Measurements from ENCODE around the gene MUSTN1. TPM values are rescaled to one million over a fixed set of nuclear protein-coding genes. Genes with fewer than 3 reads are reported as not detected.

The MUSTN1 gene
- total and polyA plus RNA-seq, 2 donors (not counting 3 experiments of a cell fraction or from before 2014, with no cell fraction given), result 1.1 to 2.2 TPM

DNA sequence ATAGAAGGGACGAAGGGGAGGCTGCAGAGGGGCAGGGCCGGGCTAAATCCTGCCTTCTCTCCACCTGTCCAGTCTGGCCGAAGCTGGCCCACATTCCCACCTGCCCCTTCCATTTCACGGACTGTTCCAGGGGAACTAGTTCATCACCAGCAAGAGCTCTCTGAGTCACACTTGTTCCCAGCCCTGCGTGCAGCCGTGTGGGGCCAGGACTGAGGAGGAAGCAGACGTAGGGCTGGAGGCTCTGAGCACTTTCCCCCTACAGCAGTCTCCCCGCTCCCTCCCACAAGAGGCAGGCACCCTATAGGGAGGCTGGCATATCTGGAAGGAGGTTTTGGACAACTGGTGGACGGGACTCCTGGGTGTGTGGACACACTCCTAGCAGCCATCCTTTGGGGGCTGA lies 7.4 kb downstream of the MUSTN1 start:
- FAIRE-seq (no peak), DNase-seq (ENCODE audit: low read depth, low spot score) (no peak)
- dilution Hi-C loops (cut with MboI; ENCODE audit: extremely low pct_ligation_motif_present, low sequenced_read_pairs) (no loop called here), intact Hi-C loops (cut with micrococcal nuclease) (no loop called here)
- Histone ChIP-seq H3K4me3 (replicated peaks in 1 of 3; ENCODE audit: insufficient read depth in 1 of 3, low read depth in 1 of 3, low read length in 3 of 3) (no peak overlapping the region), H2AFZ (ENCODE audit: low read depth, low read length) (no peak overlapping the region), H3K9me3 (replicated peaks; ENCODE audit: control insufficient read depth, insufficient read depth, low read length) (no peaks in the 10 kb centered on the region), H3K4me2 (ENCODE audit: insufficient read depth, low read length) (no peak overlapping the region), H3K27me3 (ENCODE audit: control insufficient read depth in 2 of 2, insufficient read depth in 2 of 2, low read length in 2 of 2) (no peaks in the 10 kb centered on the region), H3K4me1 (ENCODE audit: control insufficient read depth, extremely low read depth, insufficient read depth, low read length) (peaks cover 6% of the 10 kb centered on the region), H3K79me2 (ENCODE audit: control insufficient read depth, insufficient read depth, low read length) (no peaks in the 10 kb centered on the region), H3K9ac (replicated peaks; ENCODE audit: extremely low read depth, insufficient read depth, low read length) (no peak overlapping the region), H3K36me3 (ENCODE audit: control insufficient read depth in 2 of 2, extremely low read depth in 1 of 2, insufficient read depth in 2 of 2, low read length in 2 of 2) (no peaks in the 10 kb centered on the region), H3K9me1 (replicated peaks; ENCODE audit: control insufficient read depth, extremely low read depth, insufficient read depth, low read length) (no peaks in the 10 kb centered on the region), H4K20me1 (replicated peaks; ENCODE audit: control insufficient read depth, extremely low read depth, insufficient read depth, low read length) (no peaks in the 10 kb centered on the region), H3K27ac (ENCODE audit: insufficient read depth, low read depth, low read length) (no peak overlapping the region)
- no TSS peak for BruUV-seq (replicated peaks)
- ChIA-PET POLR2A (no interaction called here), CTCF (interaction anchor here (2.9 kb wide), 1 partner anchor 12 kb away, joined by 11 read pairs; no protein-coding TSS in a partner anchor)
- TF ChIP-seq MYC (IDR thresholded peaks at IDR 0.05; ENCODE audit: low read depth, low read length) (no peak), FOS (IDR thresholded peaks at IDR 0.05; ENCODE audit: borderline replicate concordance, insufficient read depth, low read length) (no peak), GATA2 (IDR thresholded peaks at IDR 0.05; ENCODE audit: insufficient read depth, insufficient read length, low read depth, low read length) (no peak), JUN (IDR thresholded peaks at IDR 0.05; ENCODE audit: borderline replicate concordance, insufficient read depth, insufficient read length, low read depth) (no peak), POLR2AphosphoS5 (IDR thresholded peaks at IDR 0.05; ENCODE audit: insufficient read depth, low read depth, low read length) (no peak), EZH2 (IDR thresholded peaks at IDR 0.05; ENCODE audit: borderline replicate concordance, low read depth, low read length, severe bottlenecking) (no peak), POLR2A (IDR thresholded peaks at IDR 0.05; ENCODE audit: low read depth, low read length) (no peak)
- TF ChIP-seq, protein P1, sequence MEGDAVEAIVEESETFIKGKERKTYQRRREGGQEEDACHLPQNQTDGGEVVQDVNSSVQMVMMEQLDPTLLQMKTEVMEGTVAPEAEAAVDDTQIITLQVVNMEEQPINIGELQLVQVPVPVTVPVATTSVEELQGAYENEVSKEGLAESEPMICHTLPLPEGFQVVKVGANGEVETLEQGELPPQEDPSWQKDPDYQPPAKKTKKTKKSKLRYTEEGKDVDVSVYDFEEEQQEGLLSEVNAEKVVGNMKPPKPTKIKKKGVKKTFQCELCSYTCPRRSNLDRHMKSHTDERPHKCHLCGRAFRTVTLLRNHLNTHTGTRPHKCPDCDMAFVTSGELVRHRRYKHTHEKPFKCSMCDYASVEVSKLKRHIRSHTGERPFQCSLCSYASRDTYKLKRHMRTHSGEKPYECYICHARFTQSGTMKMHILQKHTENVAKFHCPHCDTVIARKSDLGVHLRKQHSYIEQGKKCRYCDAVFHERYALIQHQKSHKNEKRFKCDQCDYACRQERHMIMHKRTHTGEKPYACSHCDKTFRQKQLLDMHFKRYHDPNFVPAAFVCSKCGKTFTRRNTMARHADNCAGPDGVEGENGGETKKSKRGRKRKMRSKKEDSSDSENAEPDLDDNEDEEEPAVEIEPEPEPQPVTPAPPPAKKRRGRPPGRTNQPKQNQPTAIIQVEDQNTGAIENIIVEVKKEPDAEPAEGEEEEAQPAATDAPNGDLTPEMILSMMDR (IDR thresholded peaks at IDR 0.05; ENCODE audit: extremely low read depth in 1 of 2, insufficient read depth in 1 of 2, low read depth in 1 of 2, low read length in 2 of 2), result no peak
- TF ChIP-seq, protein P2, sequence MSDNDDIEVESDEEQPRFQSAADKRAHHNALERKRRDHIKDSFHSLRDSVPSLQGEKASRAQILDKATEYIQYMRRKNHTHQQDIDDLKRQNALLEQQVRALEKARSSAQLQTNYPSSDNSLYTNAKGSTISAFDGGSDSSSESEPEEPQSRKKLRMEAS (IDR thresholded peaks at IDR 0.05; ENCODE audit: insufficient read depth, insufficient read length), result no peak
